C4-2B (cell line): Measurements from ENCODE around the gene ZNF138.

ENCODE experiments used
- CTCF ChIP-seq: fragments of 450-650 bp; conservative IDR thresholded peaks from 2 replicates; pipeline ENCODE4 v1.5.1; 2017; ENCODE audit warnings: mild to moderate bottlenecking
- ZFX ChIP-seq: fragments of 450-650 bp; IDR thresholded peaks from 2 replicates; pipeline ENCODE4 v1.6.1; 2017

DNA sequence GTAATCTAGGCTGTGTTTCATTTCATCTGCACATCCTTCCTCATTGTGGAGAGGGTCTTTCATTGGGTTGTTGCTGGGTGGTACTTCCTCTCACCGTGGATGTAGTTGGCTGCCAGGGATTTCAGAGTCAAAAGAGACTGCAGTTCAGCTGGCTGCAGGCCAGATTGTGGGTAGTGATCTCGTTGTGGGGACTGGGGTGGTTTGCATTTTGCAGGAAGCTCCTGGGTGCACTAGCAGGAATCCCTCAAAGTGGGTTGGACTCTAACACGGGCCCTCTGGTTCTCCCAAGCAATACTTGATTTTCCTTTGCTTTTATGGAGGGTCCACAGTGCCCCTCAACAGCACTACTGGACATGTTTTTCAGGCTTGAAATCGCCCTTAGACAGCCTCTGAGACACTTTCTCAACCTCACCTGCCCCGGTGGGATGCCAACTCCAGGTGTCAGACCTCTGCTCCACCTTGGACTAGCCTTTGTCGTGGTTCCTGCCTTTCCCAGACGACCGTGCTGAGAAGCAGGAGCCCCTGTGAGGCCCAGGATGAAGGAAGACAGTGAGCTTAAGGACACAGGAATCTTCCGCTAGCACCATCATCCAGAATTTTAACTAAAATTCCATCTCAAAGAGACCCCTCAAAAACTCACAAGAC lies 85.0 kb downstream of the ZNF138 start:
- TF ChIP-seq CTCF (no peak), ZFX (no peak)
